A673 (cell line): Measurements from ENCODE around the gene PRKCH. TPM values are rescaled to one million over a fixed set of nuclear protein-coding genes. Genes with fewer than 3 reads are reported as not detected.

Source experiments
- BruUV-seq: library from RNA; stranded (reverse); fragments of 400-500 nt; replicated peaks from 2 replicates; lab custom pipeline; 2021; lab: Mats Ljungman, UMichigan
- CTCF ChIA-PET: fragments of 300-600 bp; sonication (Branson Sonifier 250); formaldehyde crosslinking; loops from one replicate; lab custom pipeline; 2022; ENCODE audit warnings: antibody characterized with exemption; lab: Charles Lee
- POLR2A ChIA-PET: fragments of 300-600 bp; sonication (Branson Sonifier 250); formaldehyde crosslinking; loops from one replicate; lab custom pipeline; 2022; ENCODE audit warnings: antibody characterized with exemption; ENCODE audit not compliant: low non-redundant PET; lab: Charles Lee
- DNase-seq: peaks from one replicate; pipeline ENCODE4 v3.0.0-alpha.2; 2015; ENCODE audit warnings: low spot score
- H3K27ac ChIP-seq: fragments of 200-600 bp; sonication (generic); 2 replicates; pipeline ENCODE4 v1.5.1; 2016; ENCODE audit warnings: mixed run types, low read depth, mild to moderate bottlenecking, mixed read lengths, antibody characterized with exemption, low read length; ENCODE audit not compliant: poor library complexity, severe bottlenecking
- H3K27me3 ChIP-seq: fragments of 200-600 bp; sonication (generic); replicated peaks from 2 replicates; pipeline ENCODE4 v1.6.1; 2017; ENCODE audit warnings: mixed run types, low read depth, mild to moderate bottlenecking, mixed read lengths, antibody characterized with exemption, low read length; ENCODE audit not compliant: insufficient read depth, poor library complexity
- H3K36me3 ChIP-seq: fragments of 200-600 bp; sonication (generic); 2 replicates; pipeline ENCODE4 v1.6.1; 2016; ENCODE audit warnings: mixed run types, mild to moderate bottlenecking, mixed read lengths, antibody characterized with exemption, low read length; ENCODE audit not compliant: insufficient read depth, poor library complexity, severe bottlenecking
- H3K4me1 ChIP-seq: fragments of 200-600 bp; sonication (generic); 2 replicates; pipeline ENCODE4 v1.6.1; 2017; ENCODE audit warnings: mixed run types, mild to moderate bottlenecking, mixed read lengths, antibody characterized with exemption, low read length; ENCODE audit not compliant: insufficient read depth, poor library complexity, severe bottlenecking
- H3K4me3 ChIP-seq: fragments of 200-600 bp; sonication (generic); 2 replicates; pipeline ENCODE4 v1.5.1; 2016; ENCODE audit warnings: low read depth, mixed run types, mild to moderate bottlenecking, mixed read lengths, low read length; ENCODE audit not compliant: poor library complexity, severe bottlenecking
- H3K9me3 ChIP-seq: fragments of 200-600 bp; sonication (generic); 2 replicates; pipeline ENCODE4 v1.6.1; 2016; ENCODE audit warnings: mixed run types, low read depth, mild to moderate bottlenecking, mixed read lengths, antibody characterized with exemption, low read length; ENCODE audit not compliant: poor library complexity, severe bottlenecking
- CTCF ChIP-seq: fragments of 300-800, 200-600 bp; sonication (generic); conservative IDR thresholded peaks from 2 replicates; pipeline ENCODE4 v1.5.1; 2017; ENCODE audit warnings: low read depth, mild to moderate bottlenecking, antibody characterized with exemption, low read length, moderate library complexity, mixed read lengths
- EZH2 ChIP-seq: fragments of 200-600 bp; sonication (generic); IDR thresholded peaks from 2 replicates; pipeline ENCODE4 v1.6.1; 2017; ENCODE audit warnings: borderline replicate concordance, low read depth, mild to moderate bottlenecking, mixed read lengths, antibody characterized with exemption, low read length; ENCODE audit not compliant: poor library complexity, severe bottlenecking
- intact Hi-C: fragments of 100-400 bp; cut with micrococcal nuclease; formaldehyde crosslinking; loops from one replicate; pipeline ENCODE4 v1.10.0; 2022; ENCODE audit not compliant: unreplicated experiment
- total RNA-seq: library from RNA; stranded (reverse); gene quantifications from 2 replicates; pipeline ENCODE4 v1.2.3, GENCODE V29; 2021

Gene PRKCH
- total RNA-seq, 1 experiment from 2014 or later, result 1.8 TPM

GRCh38 chr14:61288720-61289119 lies 32.7 kb upstream of the PRKCH start:
- intact Hi-C loops, result no loop called here
- H3K9me3 ChIP-seq, result no peaks in the 10 kb centered on the region
- H3K27me3 ChIP-seq, result no peaks in the 10 kb centered on the region
- CTCF ChIA-PET, result interaction anchor here (0.7 kb wide), 1 partner anchor 486 kb away, joined by 5 read pairs; no protein-coding TSS in a partner anchor
- H3K4me3 ChIP-seq, result no peak overlapping the region
- H3K27ac ChIP-seq, result no peak overlapping the region
- POLR2A ChIA-PET, result no interaction called here
- no TSS peak for BruUV-seq
- no peaks in the 10 kb centered on the region for H3K36me3 ChIP-seq
- H3K4me1 ChIP-seq, result peaks cover 5% of the 10 kb centered on the region
- TF ChIP-seq CTCF (no peak), EZH2 (no peak)
- no peak for DNase-seq

- BruUV-seq, result no TSS peak
- intact Hi-C loops, result no loop called here
- Histone ChIP-seq H3K9me3 (no peaks in the 10 kb centered on the region), H3K36me3 (no peaks in the 10 kb centered on the region), H3K27ac (no peak overlapping the region), H3K4me3 (no peak overlapping the region), H3K4me1 (peaks cover 4% of the 10 kb centered on the region), H3K27me3 (no peaks in the 10 kb centered on the region)
- TF ChIP-seq EZH2, result no peak
- TF ChIP-seq CTCF, result no peak
- POLR2A ChIA-PET, result no interaction called here
- no peak for DNase-seq
- CTCF ChIA-PET, result no interaction called here
These were observed 30.7 kb upstream of the PRKCH start for GRCh38 chr14:61290701-61291100.

GRCh38 chr14:61296151-61296550 lies 25.2 kb upstream of the PRKCH start:
- Histone ChIP-seq H3K27me3 (no peaks in the 10 kb centered on the region), H3K9me3 (no peaks in the 10 kb centered on the region), H3K36me3 (no peaks in the 10 kb centered on the region), H3K27ac (no peak overlapping the region), H3K4me3 (no peak overlapping the region), H3K4me1 (no peaks in the 10 kb centered on the region)
- intact Hi-C loops, result loop anchor here (5.0 kb wide), 2 partner anchors 161 to 541 kb away; no protein-coding TSS in a partner anchor
- POLR2A ChIA-PET, result no interaction called here
- CTCF ChIA-PET, result interaction anchor here (0.6 to 1.5 kb wide), 2 partner anchors 174 to 680 kb away, joined by 3 read pairs; no protein-coding TSS in a partner anchor
- no peak for DNase-seq
- BruUV-seq, result no TSS peak
- TF ChIP-seq EZH2 (no peak), CTCF (no peak)
